DND-41 (cell line): Measurements from ENCODE around the gene NEU4.
A peak's percentile ranks its signal among the peaks of the same experiment; 100 is the strongest.

Experiments
- ATAC-seq: fragments of 200-7000 bp; cut with Tn5 transposase; 3 replicates; pipeline ENCODE4 v1.9.1; 2021; ENCODE audit warnings: low read depth; ENCODE audit not compliant: insufficient read depth
- DNase-seq: peaks from one replicate; pipeline ENCODE4 v3.0.0-alpha.2; 2020
- H2AFZ ChIP-seq: 2 replicates; pipeline ENCODE4 v1.6.0; 2012; ENCODE audit warnings: low read depth, low read length
- H3K27ac ChIP-seq: 2 replicates; pipeline ENCODE4 v1.5.1; 2012; ENCODE audit warnings: low read length, inconsistent platforms
- H3K27me3 ChIP-seq: fragments of 200-600 bp; sonication (generic); 2 replicates; pipeline ENCODE4 v1.6.0; 2012; ENCODE audit warnings: low read length, mild to moderate bottlenecking, inconsistent platforms; ENCODE audit not compliant: insufficient read depth, poor library complexity
- H3K36me3 ChIP-seq: 2 replicates; pipeline ENCODE4 v1.5.1; 2012; ENCODE audit warnings: low read length, inconsistent platforms; ENCODE audit not compliant: insufficient read depth
- H3K4me1 ChIP-seq: 2 replicates; pipeline ENCODE4 v1.5.1; 2012; ENCODE audit warnings: mild to moderate bottlenecking, low read length; ENCODE audit not compliant: insufficient read depth
- H3K4me2 ChIP-seq: 2 replicates; pipeline ENCODE4 v1.6.0; 2012; ENCODE audit warnings: mild to moderate bottlenecking, moderate library complexity, low read length, inconsistent platforms; ENCODE audit not compliant: insufficient read depth
- H3K4me3 ChIP-seq, 2 experiments: fragments of 200-600 bp in 1 of 2; shearing (Covaris generic) in 1 of 2; 2 replicates each; pipeline ENCODE4 v1.5.1; 2012 to 2016; ENCODE audit warnings: inconsistent platforms in 2 of 2, low read length in 2 of 2, mild to moderate bottlenecking in 2 of 2, low read depth in 1 of 2, moderate library complexity in 1 of 2
- H3K79me2 ChIP-seq: 2 replicates; pipeline ENCODE4 v1.6.0; 2012; ENCODE audit warnings: low read length, inconsistent platforms; ENCODE audit not compliant: insufficient read depth
- H3K9ac ChIP-seq: 2 replicates; pipeline ENCODE4 v1.6.0; 2012; ENCODE audit warnings: low read depth, mild to moderate bottlenecking, inconsistent platforms, low read length, moderate library complexity
- H3K9me3 ChIP-seq: 2 replicates; pipeline ENCODE4 v1.5.1; 2012; ENCODE audit warnings: low read length, moderate library complexity, mild to moderate bottlenecking, inconsistent platforms; ENCODE audit not compliant: insufficient read depth, severe bottlenecking
- H4K20me1 ChIP-seq: 2 replicates; pipeline ENCODE4 v1.6.0; 2012; ENCODE audit warnings: low read length; ENCODE audit not compliant: insufficient read depth
- CTCF ChIP-seq: IDR thresholded peaks from 2 replicates; pipeline ENCODE4 v1.5.1; 2012; ENCODE audit warnings: borderline replicate concordance, low read length, moderate library complexity, mild to moderate bottlenecking; ENCODE audit not compliant: poor library complexity, severe bottlenecking; ENCODE audit errors: extremely low read depth
- EZH2 ChIP-seq: IDR thresholded peaks from 3 replicates; pipeline ENCODE4 v1.6.1; 2012; ENCODE audit warnings: borderline replicate concordance, low read depth, mild to moderate bottlenecking, moderate library complexity, low read length, inconsistent platforms; ENCODE audit not compliant: severe bottlenecking

NEU4 gene

DNA sequence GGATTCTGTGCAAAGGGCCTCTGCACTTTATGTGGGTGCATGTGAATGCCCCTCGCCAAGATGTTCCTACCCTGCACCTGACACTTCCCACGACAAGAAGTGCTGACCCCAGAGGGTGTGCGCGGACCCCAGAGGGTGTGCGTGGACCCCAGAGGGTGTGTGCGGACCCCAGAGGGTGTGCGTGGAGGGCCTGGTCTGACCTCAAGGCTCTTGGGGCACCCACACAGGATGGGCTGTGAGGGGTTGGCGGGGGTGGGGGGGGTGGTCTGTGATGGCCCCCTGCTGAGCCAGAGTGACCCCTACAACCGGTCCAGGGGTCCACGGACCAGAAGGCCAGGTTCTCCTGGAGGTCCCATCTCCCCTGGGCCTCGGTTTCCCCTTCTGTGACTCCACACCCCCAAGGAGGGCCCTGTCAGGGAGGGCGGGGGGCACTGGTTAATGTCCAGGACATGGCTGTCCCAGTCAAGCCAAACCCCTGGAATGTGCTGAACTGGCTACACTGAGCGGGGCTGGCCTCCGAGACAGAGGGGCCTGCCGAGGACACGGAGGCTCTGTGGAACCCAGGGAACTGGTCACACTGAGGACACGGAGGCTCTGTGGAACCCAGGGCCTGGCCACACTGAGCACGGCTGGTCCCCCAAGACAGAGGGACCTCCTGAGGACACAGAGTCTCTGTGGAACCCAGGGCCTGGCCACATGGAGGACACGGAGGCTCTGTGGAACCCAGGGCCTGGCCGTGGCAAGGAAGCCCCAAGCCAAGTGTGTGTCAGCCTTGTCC lies 3.1 kb downstream of the NEU4 start:
- Histone ChIP-seq H4K20me1 (peaks cover 33% of the 10 kb centered on the region), H3K4me3 (no peak overlapping the region), H3K9me3 (no peaks in the 10 kb centered on the region), H3K79me2 (no peaks in the 10 kb centered on the region), H3K27me3 (no peaks in the 10 kb centered on the region), H3K36me3 (no peaks in the 10 kb centered on the region), H3K4me2 (no peak overlapping the region), H2AFZ (no peak overlapping the region), H3K9ac (no peak overlapping the region), H3K4me1 (peaks cover 9% of the 10 kb centered on the region), H3K27ac (no peak overlapping the region)
- no peak for ATAC-seq
- TF ChIP-seq EZH2 (no peak), CTCF (no peak)
- no peak for DNase-seq

- Histone ChIP-seq H3K27me3 (no peaks in the 10 kb centered on the region), H3K4me2 (no peak overlapping the region), H3K4me1 (peaks cover 9% of the 10 kb centered on the region), H3K9ac (no peak overlapping the region), H3K27ac (no peak overlapping the region), H3K4me3 (no peak overlapping the region), H2AFZ (no peak overlapping the region), H4K20me1 (peaks cover 33% of the 10 kb centered on the region), H3K79me2 (no peaks in the 10 kb centered on the region), H3K36me3 (no peaks in the 10 kb centered on the region), H3K9me3 (no peaks in the 10 kb centered on the region)
- DNase-seq = no peak
- TF ChIP-seq EZH2 (no peak), CTCF (no peak)
- no peak for ATAC-seq
Observed at GRCh38 chr2:241812730-241813643, 4.0 kb downstream of the NEU4 start.

DNA sequence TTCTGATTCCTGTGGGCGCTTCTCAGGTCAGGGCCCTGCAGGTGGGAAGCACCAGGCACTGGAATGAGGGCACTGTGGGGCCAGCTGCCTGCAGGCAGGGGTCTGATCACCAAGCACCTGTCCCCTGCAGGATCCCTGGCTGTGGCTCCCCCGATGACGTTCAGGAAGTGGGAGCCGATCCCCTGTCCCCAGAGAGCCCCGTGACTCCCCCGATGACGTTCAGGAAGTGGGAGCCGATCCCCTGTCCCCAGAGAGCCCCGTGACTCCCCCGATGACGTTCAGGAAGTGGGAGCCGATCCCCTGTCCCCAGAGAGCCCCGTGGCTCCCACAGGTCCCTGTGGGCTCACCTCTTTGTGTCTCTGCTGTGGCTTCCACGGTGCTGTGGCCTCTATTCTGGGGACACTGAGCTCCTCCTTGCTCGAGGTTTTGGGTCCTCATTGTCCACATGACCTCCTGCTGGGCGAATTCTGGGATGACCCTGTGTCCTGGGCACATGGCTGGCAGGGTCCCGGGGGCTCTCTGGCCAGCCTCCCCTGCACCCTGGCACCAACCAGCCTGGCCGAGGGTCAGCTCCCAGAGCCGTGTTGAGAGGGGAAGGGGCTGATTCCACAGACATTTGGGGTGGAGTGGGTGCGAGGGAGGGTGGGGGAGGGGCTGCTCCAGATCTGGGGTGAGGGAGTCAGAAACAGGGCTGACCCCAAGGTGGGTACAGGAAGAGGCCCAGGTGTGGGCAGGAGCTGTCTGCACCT lies 4.8 kb downstream of the NEU4 start:
- Histone ChIP-seq H3K79me2 (no peaks in the 10 kb centered on the region), H3K4me3 (no peak overlapping the region), H3K27me3 (no peaks in the 10 kb centered on the region), H2AFZ (no peak overlapping the region), H3K9me3 (no peaks in the 10 kb centered on the region), H3K36me3 (no peaks in the 10 kb centered on the region), H3K9ac (no peak overlapping the region), H3K27ac (no peak overlapping the region), H4K20me1 (peaks cover 29% of the 10 kb centered on the region), H3K4me1 (peaks cover 9% of the 10 kb centered on the region), H3K4me2 (no peak overlapping the region)
- TF ChIP-seq EZH2 (no peak), CTCF (no peak)
- ATAC-seq (peak; percentile 75), DNase-seq (peak; percentile 43)
